ENCODE measurements around the gene GPR35. TPM values are rescaled to one million over a fixed set of nuclear protein-coding genes. Genes with fewer than 3 reads are reported as not detected.

Gene GPR35
- total and polyA plus RNA-seq, 10 of the 15 experiments (the other 5 are each of a cell fraction or from before 2014, with no cell fraction given) = 0.14 to 1.6 (median 0.75) TPM; not detected in 3

DNA sequence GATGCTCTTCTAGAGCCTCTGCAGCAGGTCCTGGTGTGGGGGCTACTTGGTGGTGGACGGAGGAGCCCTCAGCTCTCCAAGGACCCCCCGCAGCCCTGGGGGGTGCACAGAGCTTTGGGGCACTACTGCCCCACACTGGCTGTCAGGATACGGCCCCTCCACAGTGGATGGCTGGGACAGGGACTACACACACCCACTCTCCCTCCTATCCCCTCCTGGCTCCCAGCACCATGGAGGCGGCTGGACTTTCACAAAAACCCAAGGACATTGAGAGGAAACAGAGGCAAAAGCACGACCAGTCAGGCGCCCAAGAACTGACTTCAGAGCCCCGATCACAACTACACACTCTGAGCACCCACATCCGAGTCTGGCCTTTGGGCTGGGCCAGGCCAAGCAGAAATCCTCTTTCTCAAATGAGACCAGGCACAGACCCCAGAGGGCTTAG, 12.6 kb downstream of the GPR35 start:
- FAIRE-seq = no peak
- Histone ChIP-seq H4K20me1 (ENCODE audit: control insufficient read depth, insufficient read depth) (no peaks in the 10 kb centered on the region), H3K27me3 (replicated peaks in 1 of 2; ENCODE audit: control insufficient read depth in 2 of 2, insufficient read depth in 2 of 2, low read length in 1 of 2) (no peaks in the 10 kb centered on the region), H3K79me2 (ENCODE audit: control insufficient read depth, insufficient read depth, low read length) (no peaks in the 10 kb centered on the region), H3K4me3 (no peak overlapping the region), H3K4me2 (ENCODE audit: control insufficient read depth, insufficient read depth) (no peak overlapping the region), H2AFZ (ENCODE audit: control insufficient read depth, low read depth, low read length) (no peak overlapping the region), H3K9ac (ENCODE audit: control insufficient read depth, insufficient read depth, low read length) (no peak overlapping the region), H3K4me1 (ENCODE audit: control insufficient read depth, insufficient read depth, low read length) (no peaks in the 10 kb centered on the region), H3K27ac (ENCODE audit: control insufficient read depth, insufficient read depth) (no peak overlapping the region), H3K36me3 (ENCODE audit: control insufficient read depth in 2 of 2, insufficient read depth in 2 of 2, low read length in 1 of 2) (no peaks in the 10 kb centered on the region), H3K9me3 (replicated peaks; ENCODE audit: control insufficient read depth, insufficient read depth, low read length) (peaks cover 2% of the 10 kb centered on the region; the same call in 1 of the 3 replicates)
- ChIA-PET POLR2A (no interaction called here), SMC1A (ENCODE audit: uncharacterized antibody, unreplicated experiment) (no interaction called here), RAD21 (ENCODE audit: unreplicated experiment) (no interaction called here), CTCF (no interaction called here)
- no TSS peak for BruUV-seq (replicated peaks)
- in situ Hi-C loops (cut with MboI) = no loop called here
- intact Hi-C loops (cut with micrococcal nuclease; ENCODE audit: unreplicated experiment) = no loop called here
- 20% methylated on average over 8 of the region's 8 CpGs for WGBS (ENCODE audit: insufficient coverage, insufficient replicate concordance, low lambda C conversion rate, missing lambda C conversion rate)
- TF ChIP-seq STAT1 (conservative IDR thresholded peaks at IDR 0.05) (no peak), SMC3 (IDR thresholded peaks at IDR 0.05; ENCODE audit: borderline replicate concordance, low read length) (no peak), LARP7 (IDR thresholded peaks at IDR 0.05) (no peak), TARDBP (IDR thresholded peaks at IDR 0.05; ENCODE audit: borderline replicate concordance) (no peak), CHD1 (IDR thresholded peaks at IDR 0.05; ENCODE audit: low read depth, low read length) (no peak), SMARCA5 (IDR thresholded peaks at IDR 0.05) (no peak), CEBPB (IDR thresholded peaks at IDR 0.05; ENCODE audit: borderline replicate concordance in 1 of 2, low read depth in 2 of 2, low read length in 2 of 2) (no peak), FOXK2 (IDR thresholded peaks at IDR 0.05) (no peak), PAX8 (IDR thresholded peaks at IDR 0.05) (no peak), TAF1 (IDR thresholded peaks at IDR 0.05; ENCODE audit: borderline replicate concordance, low read depth, low read length) (no peak), ZNF207 (IDR thresholded peaks at IDR 0.05; ENCODE audit: borderline replicate concordance) (no peak), ZNF217 (IDR thresholded peaks at IDR 0.05) (no peak), NFYB (IDR thresholded peaks at IDR 0.05; ENCODE audit: insufficient read depth, low read depth, low read length) (no peak), BRCA1 (IDR thresholded peaks at IDR 0.05; ENCODE audit: low read depth, low read length) (no peak), PAX5 (IDR thresholded peaks at IDR 0.05; ENCODE audit: borderline replicate concordance, low read depth, low read length) (no peak)
- TF ChIP-seq, protein P1, sequence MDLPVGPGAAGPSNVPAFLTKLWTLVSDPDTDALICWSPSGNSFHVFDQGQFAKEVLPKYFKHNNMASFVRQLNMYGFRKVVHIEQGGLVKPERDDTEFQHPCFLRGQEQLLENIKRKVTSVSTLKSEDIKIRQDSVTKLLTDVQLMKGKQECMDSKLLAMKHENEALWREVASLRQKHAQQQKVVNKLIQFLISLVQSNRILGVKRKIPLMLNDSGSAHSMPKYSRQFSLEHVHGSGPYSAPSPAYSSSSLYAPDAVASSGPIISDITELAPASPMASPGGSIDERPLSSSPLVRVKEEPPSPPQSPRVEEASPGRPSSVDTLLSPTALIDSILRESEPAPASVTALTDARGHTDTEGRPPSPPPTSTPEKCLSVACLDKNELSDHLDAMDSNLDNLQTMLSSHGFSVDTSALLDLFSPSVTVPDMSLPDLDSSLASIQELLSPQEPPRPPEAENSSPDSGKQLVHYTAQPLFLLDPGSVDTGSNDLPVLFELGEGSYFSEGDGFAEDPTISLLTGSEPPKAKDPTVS (IDR thresholded peaks at IDR 0.05; ENCODE audit: low read depth, low read length) = no peak
- TF ChIP-seq, protein P2, sequence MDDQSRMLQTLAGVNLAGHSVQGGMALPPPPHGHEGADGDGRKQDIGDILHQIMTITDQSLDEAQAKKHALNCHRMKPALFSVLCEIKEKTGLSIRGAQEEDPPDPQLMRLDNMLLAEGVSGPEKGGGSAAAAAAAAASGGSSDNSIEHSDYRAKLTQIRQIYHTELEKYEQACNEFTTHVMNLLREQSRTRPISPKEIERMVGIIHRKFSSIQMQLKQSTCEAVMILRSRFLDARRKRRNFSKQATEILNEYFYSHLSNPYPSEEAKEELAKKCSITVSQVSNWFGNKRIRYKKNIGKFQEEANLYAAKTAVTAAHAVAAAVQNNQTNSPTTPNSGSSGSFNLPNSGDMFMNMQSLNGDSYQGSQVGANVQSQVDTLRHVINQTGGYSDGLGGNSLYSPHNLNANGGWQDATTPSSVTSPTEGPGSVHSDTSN (IDR thresholded peaks at IDR 0.05; ENCODE audit: insufficient replicate concordance, low read depth, low read length) = no peak
- TF ChIP-seq, protein P3, sequence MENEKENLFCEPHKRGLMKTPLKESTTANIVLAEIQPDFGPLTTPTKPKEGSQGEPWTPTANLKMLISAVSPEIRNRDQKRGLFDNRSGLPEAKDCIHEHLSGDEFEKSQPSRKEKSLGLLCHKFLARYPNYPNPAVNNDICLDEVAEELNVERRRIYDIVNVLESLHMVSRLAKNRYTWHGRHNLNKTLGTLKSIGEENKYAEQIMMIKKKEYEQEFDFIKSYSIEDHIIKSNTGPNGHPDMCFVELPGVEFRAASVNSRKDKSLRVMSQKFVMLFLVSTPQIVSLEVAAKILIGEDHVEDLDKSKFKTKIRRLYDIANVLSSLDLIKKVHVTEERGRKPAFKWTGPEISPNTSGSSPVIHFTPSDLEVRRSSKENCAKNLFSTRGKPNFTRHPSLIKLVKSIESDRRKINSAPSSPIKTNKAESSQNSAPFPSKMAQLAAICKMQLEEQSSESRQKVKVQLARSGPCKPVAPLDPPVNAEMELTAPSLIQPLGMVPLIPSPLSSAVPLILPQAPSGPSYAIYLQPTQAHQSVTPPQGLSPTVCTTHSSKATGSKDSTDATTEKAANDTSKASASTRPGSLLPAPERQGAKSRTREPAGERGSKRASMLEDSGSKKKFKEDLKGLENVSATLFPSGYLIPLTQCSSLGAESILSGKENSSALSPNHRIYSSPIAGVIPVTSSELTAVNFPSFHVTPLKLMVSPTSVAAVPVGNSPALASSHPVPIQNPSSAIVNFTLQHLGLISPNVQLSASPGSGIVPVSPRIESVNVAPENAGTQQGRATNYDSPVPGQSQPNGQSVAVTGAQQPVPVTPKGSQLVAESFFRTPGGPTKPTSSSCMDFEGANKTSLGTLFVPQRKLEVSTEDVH (IDR thresholded peaks at IDR 0.05; ENCODE audit: low read depth, partially characterized antibody) = no peak
- DNase-seq (ENCODE audit: low read depth, low spot score) = no peak
- no peak for ATAC-seq

Measured in GM12878 (cell line).